ENCODE results near the gene HOXC9.

- TF ChIP-seq CTCF (IDR thresholded peaks at IDR 0.05 in 4 of 5, conservative IDR thresholded peaks at IDR 0.05 in 1 of 5) (no peak), POLR2A (IDR thresholded peaks at IDR 0.05) (no peak)
Measured at GRCh38 chr12:53985692-53985993, 14.3 kb upstream of the HOXC9 start.
